NOMO-1 (cell line): ENCODE measurements around the gene WDR86.
A peak's percentile ranks its signal among the peaks of the same experiment; 100 is the strongest.

Source experiments
- DNase-seq, 2 experiments: peaks; one replicate each; lab custom pipeline; 2025; ENCODE audit not compliant: unreplicated experiment in 2 of 2; lab: John Stamatoyannopoulos, UW

Gene WDR86

DNA sequence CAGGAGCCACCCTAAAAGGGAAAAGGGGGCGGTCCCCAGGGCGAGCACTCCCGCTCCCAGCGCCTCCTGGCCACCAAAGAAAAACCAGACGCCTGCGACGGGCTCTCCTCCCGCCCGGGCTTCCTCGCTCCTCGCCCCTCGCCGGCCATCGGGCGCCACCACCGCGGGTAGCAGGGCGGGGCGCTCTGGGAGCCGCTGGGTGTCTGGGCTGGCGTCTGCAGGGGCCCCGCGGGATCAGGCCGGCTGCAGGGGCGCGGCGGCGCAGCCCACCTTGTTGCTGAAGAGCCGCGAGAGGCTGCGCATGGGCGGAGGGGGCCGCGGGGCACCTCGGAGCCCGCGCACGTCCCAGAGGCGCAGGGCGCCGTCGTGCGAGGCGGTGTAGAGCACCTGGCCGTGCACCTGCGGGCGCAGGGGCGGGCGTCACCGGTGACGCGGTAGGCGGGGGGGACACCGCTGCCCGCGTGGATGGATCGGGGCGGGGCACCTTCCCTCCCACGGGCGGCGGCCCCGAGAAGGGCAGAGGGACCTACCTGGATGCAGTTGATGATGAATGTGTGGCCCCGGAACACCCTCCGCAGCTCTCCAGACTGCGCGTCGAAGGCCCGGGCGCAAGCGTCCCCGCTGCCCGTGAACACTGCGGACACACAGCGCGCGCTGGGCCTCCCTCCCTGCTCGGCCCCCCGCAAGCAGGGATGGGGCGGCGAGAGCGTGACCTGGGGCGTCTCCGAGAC, 28.3 kb downstream of the WDR86 start:
- no peak for DNase-seq

DNA sequence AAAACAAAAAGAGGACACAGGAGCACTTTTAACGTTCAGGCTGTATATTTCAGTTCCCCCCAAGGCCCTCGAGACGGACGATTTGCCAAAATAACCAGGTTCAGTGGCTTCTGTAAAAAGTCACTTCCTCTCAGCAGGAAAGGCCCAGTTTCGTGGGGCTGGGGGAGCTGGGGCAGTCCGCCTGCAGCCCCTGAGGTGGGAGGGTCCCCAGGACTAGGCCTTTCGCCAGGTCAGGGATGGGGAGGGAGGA, 28.8 kb downstream of the WDR86 start:
- peak; percentile 48 to 49 for DNase-seq

DNA sequence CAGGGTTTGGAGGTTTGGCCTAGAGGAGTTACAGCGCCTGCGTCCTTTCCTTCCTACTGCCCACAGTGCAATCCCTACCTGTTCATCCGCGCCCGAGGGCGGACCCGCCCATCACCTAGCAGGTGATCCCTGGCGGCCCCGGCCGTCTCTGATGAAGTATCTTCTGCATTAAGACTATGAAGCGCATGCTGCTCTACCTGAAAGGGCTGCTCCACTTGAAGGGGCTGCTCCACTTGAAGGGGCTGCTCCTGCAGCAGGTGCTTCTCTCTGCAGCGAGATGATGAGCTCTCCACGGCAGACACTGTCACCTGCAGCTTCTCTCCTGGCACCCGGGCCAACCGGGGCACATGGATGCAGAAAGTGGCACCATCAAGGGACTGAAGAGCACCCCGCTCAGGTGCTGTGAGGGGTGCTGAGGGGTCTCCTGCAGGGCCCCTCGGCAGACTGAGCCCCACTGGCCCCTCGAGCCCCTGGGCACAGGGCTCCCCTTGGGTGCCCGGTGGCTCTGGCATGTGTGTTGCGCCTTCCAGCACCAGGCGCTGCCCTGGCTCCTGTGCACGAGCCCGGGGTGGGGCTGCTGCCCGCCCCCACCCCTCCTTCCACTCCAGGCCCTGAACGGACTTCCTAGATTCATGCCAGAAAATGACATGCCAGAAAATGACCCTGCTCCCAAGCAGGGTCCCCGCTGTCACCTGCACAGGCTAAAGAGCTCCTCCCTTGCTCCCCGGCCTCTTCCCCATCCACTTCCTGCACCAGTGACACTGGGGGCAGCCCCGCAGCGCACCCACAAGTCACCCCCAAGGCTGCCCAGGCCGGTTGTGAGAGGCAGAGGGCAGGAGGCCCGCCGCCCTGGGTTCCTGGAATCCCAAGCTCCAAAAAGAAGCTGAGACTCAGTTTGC, 29.4 kb downstream of the WDR86 start:
- no peak for DNase-seq

DNA sequence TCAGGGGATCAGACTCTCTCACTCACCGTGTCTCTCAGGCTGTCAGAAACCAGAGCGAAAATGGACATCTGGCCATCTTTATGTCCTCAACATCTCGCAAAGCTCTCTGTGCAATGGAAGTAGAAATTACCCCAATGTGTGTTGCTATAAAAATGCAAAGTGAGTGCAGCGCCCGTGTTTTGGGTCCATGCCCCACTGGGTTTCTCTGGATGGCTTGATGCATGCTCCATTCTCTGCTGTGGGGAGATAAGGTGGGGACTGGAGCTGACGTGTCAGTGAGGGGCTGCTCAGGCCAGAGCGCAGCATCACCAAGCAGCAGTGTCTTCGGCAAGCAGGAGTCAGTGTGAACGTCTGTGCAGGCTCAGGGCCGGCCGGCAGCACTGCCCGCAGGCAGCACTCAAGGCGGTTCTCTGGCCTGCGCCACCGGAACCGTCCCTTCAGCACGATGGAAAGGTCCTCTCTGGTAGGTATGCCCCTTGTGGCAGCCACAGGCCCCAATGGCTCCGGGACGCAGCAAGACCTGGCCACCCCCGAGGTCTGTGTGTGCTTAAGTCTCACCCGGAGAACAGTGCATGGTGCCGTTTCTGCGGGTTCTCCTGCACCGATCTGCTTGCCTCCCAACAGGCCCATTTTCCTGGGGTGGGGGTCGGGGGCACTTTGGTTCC, 30.2 kb downstream of the WDR86 start:
- DNase-seq: no peak

DNA sequence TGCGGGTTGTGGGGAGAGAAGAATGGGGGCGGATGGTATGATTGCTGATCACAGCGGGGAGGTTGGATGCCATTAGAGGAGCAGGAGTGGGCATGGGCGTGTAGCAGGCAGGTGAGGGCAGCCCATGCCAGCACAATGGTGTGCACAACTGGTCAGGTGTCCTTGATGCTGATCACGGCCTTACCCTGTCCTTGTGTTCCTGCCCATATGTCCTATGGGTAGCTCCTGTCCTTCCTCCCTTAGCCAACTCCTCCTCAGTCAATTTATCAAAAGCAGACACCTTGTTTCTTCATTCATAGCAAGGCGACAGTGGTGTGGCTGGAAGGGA, 30.7 kb downstream of the WDR86 start:
- no peak for DNase-seq

DNA sequence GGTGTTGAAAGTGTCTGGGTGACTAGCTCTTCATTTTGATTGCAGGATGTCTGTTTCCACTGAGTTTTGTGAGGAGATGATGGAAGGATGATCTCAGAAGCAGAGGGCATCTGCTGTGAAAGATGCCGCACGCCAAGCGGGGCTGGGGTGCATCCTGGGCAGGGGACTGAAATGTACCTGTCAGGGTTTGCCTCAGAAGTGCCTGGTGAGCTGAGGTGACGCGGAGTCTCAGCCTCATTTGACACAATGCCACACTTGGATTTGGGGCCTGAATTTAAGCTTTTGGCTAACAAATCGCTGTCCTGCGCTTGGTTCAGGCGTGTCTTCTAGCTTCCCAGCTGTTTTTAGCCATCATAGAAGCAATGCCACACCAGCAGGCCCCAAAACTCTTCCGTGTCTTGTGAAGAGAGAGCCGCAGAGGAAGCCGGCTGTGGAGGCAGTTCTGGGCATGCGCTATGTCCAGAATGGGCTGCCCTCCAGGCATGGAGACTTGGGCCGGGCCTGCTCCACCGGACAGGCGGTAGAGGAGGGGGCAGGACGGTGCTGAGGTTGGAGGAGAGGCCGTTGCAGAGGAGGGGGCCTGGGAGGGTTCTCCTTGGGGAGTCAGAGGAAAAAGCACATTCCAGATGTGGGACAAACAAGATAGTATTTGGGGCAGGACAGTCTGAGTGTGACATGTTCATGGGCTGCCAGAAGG, 31.2 kb downstream of the WDR86 start:
- DNase-seq: no peak

DNA sequence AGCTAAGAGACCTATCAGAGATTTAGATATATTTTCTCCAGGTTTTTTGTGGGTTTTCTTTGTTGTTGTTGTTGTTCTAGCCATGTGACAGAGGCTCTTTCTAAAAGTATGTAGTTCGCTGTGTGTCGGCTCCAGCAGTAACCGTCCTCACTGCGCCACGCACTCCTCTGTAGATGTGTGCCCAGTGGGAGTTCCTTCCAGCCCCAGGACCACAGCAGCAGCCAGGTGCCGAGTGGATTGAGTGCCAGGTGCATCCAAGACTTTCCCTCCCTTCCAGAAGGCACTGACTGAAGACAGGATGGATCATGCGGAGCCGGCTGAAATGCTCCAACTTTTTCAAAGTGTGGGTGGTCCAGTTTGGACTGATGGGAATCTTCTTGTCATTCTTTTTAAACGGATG, 31.8 kb downstream of the WDR86 start:
- no peak for DNase-seq

DNA sequence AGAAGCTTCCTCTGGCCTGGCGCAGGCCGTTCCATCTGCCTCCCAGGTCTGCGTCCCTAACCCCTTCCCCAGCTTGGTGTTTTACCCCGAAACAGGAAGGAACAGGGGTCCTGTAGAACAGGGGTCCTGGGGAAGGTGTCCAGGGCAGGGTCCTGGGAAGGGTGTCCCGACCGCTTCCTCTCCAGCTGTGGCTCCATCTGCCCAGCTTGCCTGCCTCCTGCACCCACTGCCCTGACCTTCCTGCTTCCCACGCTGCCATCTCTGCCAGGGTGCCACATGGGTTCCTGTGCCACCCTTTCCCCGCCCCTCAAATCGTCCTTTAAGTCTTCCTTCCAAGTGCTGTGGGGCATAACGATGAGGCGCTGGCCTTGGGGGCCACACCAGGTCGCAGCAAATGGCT, 32.4 kb downstream of the WDR86 start:
- no peak for DNase-seq

DNA sequence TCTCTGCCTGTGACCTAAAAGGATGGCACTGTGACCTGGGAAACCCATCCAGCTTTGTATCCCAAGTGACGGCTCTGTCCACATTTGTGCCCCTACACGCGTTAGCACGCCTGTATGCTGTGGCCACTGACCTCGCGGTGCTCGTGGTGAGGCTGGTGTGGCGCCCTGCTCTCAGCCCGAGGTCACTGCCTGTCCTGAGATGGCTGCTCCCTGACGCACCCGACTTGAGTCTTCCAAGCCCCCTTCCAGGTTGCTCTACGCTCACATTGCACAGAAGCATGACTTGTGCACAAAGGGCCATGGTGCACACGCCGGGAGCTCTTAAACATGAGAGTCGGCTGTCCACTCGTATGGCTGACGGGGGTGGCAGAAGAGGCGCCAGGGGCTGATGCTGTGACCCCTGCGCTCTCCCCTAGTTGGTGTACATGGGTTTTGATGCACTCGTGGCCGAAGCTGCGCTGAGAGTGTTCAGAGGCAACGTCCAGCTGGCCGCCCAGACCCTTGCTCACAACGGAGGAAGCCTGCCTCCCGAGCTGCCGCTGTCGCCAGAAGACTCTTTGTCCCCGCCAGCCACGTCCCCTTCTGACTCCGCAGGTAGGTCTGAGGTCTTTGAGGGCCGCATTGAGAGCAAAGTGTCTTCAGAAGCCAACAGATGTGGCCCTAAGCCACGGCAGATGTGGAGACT, 33.5 kb downstream of the WDR86 start:
- no peak for DNase-seq

DNA sequence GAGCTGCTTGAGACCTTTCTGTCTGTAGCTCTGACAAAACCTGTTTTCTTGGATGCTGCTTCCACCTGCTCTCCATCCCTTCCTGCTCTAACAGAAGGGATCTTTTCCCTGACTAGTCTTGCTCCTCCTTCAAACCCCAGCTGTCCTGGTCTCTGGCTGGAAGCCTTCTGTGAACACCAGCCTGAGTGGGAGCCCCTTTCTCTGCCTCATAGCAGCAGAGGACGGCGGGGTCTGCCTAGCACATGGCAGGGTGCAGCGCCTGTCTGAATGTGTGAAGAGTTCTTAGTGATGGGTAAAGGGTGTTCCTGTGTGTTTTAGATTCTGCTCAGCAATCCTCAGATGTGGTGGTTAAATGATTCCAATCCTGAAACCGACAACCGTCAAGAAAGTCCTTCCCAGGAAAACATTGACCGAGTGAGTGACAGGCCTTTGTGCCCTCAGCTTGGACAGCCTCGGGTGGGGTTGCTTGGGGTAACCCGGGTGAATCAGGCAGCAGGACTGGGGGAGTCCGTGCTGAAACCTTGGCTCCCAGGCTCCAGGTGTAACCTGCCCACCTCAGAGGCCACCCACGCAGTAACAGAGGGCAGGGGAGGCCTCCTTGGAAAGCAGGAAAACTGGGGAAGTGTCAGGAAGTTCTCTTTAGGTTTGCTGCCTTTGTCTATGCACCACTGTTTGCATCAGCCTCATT, 34.2 kb downstream of the WDR86 start:
- DNase-seq: no peak

DNA sequence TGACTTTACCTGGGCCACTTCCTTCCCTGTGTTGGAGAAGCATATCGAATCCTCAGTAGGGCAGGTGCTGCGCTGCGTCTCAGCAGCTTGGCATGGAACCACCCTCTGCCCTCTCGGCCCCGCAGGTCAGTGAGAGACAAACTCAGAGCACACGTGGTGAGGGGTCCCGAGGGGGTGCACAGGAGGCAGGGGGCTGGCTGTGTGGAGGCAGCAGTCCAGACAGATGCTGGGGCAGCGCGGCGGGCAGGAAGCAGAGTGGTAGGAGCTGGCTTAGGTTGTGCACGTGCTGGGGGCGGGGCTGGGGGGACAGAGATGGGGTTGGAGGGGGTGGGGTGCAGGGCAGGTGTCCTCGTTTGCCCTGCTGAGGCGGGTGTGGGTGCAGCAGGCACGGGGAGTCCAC, 35.1 kb downstream of the WDR86 start:
- no peak for DNase-seq

DNA sequence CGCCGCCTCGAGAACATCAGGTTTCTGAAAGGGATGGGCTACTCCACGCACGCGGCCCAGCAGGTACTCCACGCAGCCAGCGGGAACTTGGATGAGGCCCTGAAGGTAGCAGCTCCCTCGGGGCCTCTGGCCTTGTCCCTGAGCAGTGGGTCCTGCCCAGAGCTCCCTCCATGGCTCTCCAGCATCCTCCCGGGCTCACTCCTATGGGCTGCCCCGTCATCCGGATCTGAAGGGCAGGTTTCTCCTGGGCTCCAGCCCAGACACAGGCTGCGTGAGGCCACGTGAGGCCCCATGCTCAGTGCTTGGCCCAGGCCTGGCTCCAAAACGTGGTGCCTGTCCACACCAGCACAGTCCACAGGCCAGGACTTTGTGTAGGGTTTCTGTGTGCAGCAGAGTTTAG, 35.7 kb downstream of the WDR86 start:
- DNase-seq: no peak

DNA sequence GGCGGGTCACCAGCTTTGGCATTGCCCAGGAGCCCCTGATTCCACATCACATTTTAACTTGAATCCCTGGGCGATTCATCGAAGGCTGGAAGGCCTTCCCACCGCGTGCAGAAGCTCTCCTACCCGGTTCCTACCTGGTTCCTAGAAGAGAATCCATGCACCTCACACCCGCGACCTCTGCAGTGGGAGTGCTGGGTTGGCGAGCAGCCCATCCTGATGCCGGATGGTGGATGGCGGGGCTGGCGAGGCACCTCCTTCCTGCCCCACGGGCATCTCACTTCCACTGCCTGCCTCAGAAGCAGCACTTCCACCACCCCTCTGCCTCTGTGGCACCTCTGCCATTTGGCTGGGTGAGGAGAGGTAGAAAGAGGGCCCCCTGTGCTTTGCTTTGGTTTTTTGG, 36.2 kb downstream of the WDR86 start:
- DNase-seq: no peak

DNA sequence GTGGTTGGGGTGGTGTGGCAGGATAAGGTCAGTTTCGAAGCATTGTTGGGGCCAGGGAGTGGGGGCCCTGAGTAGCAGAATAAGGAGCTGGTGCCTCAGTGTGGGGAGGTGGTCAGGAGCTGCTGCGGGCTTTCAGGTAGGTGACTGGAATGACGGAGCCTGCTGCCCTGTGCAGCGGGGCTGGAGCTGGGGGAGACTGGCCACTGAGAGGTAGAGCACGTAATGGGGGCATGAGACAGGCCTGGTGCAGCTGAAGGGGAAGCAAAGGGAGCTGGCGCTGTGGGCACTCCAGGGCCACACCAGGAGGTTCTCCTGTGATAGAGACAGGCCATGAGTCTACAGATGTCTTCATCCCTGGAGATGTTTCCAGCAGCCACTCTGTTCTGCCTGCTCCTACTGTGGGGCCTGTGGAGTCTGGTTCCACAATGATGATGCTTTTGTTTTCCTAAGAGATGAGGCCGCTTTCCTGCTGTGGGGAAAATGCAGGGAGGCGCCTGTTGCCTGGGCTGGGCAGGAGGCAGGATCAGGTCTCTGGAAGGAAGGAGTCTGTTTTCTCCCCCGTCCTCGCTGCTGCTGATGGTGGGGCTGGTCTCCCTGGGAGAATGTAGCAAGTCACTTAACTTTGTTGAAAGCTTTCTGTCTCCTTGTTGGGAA, 37.1 kb downstream of the WDR86 start:
- DNase-seq: no peak

DNA sequence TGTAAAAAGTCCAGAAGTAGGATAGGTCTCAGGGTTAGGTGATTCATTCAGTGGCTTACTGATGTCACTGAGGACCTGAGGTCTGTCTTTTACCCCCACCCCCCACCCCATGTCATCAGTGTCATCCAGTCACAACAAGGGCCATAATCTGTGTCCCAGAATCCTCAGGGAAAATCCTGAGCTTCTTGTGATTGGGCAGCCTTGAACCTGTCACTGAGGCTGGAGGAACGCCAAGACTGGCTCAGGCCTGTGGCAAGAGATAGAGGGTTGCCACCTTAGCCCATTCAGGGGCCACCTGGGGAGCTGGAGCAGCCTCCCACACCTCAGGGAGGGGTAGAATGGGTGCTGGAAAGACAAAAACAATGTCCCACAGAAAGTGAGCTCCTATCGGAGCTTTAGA, 38.6 kb downstream of the WDR86 start:
- DNase-seq: no peak

DNA sequence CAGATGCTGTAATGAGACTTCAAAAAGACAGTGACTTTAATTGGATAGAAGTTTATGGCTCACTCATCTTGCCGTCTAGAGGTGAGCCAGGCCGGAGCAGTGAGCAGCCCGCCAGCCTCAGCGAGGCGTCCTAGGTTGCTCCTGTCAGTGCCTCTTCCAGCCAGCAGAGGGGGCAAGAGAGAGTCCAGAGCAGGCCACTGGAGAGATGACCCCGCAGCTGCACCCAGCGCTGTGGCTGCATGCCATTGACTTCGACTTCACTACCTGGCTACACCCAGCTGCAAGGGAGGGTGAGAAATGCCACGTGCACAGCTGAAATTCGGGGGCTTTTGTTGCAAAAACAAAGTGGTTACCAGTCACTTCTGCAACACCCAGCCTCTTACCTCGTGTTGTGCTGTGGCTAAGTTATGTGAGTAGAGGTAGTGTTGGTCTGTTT, 41.7 kb downstream of the WDR86 start:
- DNase-seq: peak; percentile 21 to 47

DNA sequence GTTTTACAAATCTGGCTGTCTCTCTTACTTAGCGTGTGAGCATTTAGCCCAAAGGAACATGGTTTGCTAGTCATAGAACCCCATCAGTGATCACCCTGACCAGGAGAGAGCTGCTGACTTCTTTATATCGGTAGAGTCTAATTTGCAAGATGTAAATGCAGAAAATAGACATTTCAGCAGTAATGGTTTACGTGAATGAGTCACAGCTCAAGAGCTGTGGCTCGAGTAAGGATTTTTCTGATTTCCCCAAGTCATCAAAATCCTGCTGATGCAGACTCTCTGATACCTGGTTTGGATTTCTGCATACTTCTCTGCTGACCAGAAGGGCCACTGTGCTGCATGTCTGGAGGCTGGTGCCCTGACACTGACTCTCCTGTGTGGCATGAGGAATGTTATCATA, 42.6 kb downstream of the WDR86 start:
- no peak for DNase-seq

DNA sequence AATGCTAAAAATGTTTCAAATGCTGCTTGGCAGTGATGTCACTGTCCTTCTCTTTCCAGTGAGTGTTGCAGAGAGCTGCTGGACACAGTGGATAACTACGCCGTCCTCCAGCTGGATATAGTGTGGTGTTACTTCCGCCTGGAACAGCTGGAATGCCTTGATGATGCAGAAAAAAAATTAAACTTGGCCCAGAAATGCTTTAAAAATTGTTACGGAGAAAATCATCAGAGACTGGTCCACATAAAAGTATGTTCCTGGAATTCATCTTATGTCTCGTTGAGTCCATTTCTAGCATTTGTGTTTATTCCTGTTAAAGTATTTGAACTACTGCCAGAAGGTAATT, 43.0 kb downstream of the WDR86 start:
- no peak for DNase-seq

DNA sequence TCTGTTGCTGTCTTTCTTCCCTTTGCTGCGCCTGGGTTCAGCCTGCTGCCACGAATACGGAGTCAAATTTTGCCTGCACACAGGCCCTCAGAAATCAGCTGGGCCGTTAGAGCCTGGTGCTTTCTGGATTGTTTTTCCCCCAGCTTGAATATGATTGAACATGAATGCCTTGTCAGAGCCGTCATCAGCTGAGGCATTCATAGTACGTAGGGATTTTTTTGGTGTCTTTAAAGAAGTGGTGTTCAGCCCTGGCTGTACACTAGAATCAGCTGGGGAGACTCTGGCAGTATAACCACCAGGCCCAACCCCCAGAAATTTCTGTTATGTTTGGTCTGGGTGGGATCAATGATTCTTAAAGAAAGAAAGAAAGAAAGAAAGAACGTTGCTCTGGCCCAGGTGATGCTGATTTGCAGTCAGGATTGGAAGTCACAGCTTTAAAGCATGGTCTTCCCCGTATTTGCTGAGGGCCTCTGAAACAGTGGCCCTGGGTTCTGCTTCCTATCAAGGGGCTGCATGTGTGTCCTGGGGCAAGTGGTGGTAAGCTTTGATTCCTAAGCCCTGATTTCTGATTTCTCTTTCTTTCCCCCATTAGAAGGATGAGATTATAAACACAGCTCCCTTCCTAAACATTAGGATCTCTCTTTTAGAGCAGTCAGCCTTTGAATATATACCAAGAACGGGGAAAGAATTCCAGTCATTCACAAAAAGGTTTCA, 43.5 kb downstream of the WDR86 start:
- no peak for DNase-seq
